Raji (cell line): Measurements from ENCODE around the gene PRAMEF20.
"Not testable (repeated sequence)": the region's sequence is repeated elsewhere in the genome, so short reads cannot be mapped to it uniquely, and the experiment has no call there.

ENCODE experiments used
- POLR2A ChIP-seq: IDR thresholded peaks from 2 replicates; pipeline ENCODE4 v1.6.1; 2011; ENCODE audit warnings: low read depth, low read length, control low read depth; ENCODE audit not compliant: insufficient read depth

The PRAMEF20 gene

DNA sequence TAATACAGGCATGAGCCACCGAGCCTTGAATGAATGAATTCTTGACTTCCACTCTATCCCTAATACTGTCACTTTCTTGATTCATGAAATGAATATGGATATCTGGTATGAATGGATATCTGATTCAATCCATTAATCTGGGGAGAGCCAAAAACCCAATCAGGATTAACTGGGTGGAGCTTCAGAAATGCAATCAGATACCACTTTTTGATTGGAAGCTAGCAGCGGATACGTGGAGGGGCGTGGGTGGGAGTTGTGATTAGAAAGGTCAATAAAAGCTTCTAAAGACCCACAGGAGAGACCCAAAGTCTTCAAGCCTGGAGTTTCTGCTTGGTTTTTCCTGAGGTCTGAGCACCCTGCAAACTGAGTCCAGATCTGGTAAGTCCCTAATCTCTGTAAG lies at the start of gene PRAMEF20:
Gene PRAMEF20, plus strand, starts transcription at position 301 of the 400 bp plus-strand sequence. CDS start 5,905 bp downstream, outside the sequence.
- not testable (repeated sequence) for TF ChIP-seq POLR2A

- TF ChIP-seq POLR2A = not testable (repeated sequence)
These were observed 20.9 kb upstream of the PRAMEF20 start, which contains the start of gene PRAMEF17 for GRCh38 chr1:13389332-13389731. TSS of gene PRAMEF17 (plus strand) at chr1:13389632. CDS start at chr1:13389658, 26 bp downstream.

GRCh38 chr1:13407811-13408210 lies 2.4 kb upstream of the PRAMEF20 start:
- no peak for TF ChIP-seq POLR2A

DNA sequence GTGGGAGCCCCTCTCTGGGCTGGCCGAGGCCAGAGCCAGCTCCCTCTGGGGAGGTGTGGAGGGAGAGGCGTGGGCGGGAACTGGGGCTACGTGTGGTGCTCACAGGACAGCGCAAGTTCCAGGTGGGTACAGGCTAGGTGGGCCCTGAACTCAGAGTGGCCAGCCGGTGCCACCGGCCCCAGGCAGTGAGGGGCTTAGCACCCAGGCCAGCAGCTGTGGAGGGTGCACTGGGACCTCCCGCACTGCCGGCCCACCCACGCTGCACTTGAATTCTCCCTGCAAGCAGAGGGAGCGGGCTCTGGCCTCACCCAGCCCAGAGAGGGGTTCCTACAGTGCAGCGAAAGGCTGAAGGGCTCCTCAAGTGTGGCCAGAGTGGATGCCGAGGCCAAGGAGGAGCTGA lies 20.2 kb downstream of the PRAMEF20 start:
- no peak for TF ChIP-seq POLR2A

GRCh38 chr1:13432251-13432650 lies 22.0 kb downstream of the PRAMEF20 start:
- TF ChIP-seq POLR2A = no peak

DNA sequence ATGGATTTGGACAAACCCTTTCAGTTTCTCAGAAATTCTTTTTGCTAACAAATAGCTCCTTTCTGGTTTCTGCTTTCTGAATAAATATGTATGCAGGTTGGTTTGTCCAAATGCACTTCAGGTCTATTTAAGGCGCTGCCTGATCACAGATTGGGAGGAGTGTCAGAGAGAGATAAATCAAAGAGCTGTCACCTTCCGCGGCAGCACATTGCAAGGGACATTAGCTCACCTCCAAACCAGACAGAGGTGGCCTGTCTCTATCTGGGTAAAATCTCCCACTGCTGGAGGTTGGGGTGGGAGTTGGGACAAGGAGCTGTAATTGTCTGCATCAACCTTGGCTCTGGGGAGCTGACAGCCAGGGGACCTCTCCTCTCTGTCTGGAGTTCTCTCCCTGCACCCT lies 25.2 kb downstream of the PRAMEF20 start:
- TF ChIP-seq POLR2A = no peak

GRCh38 chr1:13443335-13443979 lies 33.2 kb downstream of the PRAMEF20 start:
- TF ChIP-seq POLR2A = no peak

DNA sequence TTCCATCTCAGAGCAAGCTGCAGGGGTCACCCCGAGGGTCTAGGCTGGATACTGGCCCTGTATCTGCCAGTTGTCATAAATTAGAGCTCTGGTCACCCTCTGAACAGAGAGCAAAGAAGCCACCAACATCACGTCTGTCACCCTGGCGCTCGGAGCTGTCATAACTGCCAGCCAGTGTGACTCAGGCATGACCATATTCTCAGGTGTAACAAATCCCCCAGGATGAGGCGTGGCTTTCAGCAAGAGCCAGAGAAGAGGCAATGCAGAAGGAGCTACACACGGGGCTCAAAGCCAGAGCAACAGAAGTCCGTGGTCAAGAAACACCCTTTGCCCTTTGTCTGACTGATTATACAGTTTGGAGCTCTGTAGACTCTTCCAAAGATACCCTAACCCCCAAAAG lies 40.0 kb downstream of the PRAMEF20 start:
- no peak for TF ChIP-seq POLR2A

GRCh38 chr1:13451399-13451965 lies 41.2 kb downstream of the PRAMEF20 start:
- TF ChIP-seq POLR2A = no peak

DNA sequence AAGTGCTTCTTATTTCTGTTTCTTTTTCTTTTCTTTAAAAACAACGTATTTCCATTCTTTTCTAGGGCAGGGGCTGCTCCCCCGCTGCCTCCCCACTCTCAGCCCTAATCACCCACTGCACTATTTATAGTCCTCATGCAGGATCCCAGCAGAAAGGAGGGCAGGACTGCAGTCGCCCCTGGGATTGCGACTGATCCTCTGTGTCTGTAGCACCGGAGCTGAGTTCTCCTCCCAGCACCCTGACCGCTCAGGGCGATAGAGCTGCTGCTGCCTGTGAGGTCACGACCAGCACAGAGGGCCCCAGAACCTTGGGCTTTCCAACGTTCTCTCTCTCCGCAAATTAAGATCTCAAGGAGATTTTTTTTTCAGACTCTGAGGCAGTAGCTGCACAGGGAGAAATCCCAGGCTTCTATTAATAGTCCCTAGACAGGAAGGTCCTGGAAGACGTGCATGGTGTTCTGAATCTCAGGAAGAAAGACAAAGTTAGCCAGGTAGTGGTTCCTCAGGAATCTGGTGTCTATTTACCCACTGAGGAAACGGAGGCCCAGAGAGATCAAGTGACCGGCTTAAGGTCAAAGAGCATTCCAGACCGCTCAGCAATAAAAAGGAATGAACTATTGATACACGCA lies 46.8 kb downstream of the PRAMEF20 start:
- TF ChIP-seq POLR2A = no peak

DNA sequence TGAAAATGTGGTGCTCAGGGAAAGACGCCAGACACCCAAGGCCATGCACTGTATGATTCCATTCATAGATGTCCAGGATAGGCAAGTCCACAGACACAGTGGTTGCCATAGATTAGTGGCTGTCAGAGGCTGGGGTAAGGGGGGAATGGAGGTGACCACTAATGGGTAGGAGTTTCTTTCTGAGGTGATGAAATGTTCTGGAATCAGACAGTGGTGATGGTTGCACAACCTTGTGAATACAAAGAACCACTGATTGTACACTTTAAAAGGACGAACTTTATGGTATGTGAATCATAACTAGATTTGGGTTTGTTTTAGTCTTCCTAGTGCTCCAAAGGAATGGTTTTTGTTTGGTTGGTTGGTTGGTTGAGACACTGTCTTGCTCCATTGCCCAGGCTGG lies 51.7 kb downstream of the PRAMEF20 start:
- TF ChIP-seq POLR2A = no peak

DNA sequence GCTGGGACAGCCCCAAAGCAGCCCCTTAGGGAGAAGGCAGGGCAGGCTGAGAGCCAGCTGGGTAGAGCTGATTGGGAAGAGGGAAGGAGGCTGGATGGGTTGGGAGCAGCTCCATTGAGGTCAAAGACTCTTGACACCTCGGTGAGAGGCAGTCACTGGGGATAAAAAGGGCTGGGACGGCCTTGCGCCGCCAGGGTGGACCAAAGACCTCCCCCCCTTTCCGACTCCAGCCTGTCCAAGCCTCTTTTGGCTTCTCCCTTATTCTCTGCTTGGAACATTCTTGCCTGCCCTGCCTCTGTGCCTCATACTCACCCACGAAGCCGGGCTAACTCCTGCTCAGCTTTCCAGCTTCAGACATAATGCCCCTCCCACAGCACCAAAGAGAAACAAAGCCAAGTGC lies 52.4 kb downstream of the PRAMEF20 start:
- TF ChIP-seq POLR2A = no peak

GRCh38 chr1:13465515-13465914 lies 55.3 kb downstream of the PRAMEF20 start:
- TF ChIP-seq POLR2A = no peak

- no peak for TF ChIP-seq POLR2A
These were observed 59.1 kb downstream of the PRAMEF20 start for GRCh38 chr1:13469343-13469742.
